H9 (cell line): ENCODE results near the gene ZNF423. TPM values are rescaled to one million over a fixed set of nuclear protein-coding genes. Genes with fewer than 3 reads are reported as not detected.
A peak's percentile ranks its signal among the peaks of the same experiment; 100 is the strongest.

Source experiments
- DNase-seq: peaks from one replicate; pipeline ENCODE4 v3.0.0-alpha.2; 2017
- H2AFZ ChIP-seq: one replicate; pipeline ENCODE4 v1.6.1; 2013; ENCODE audit warnings: mild to moderate bottlenecking, low read length, control low read depth, moderate library complexity
- H2AK5ac ChIP-seq: 2 replicates; pipeline ENCODE4 v1.6.1; 2013; ENCODE audit warnings: low read length, control low read depth, mixed read lengths; ENCODE audit not compliant: insufficient read length
- H2BK120ac ChIP-seq: one replicate; pipeline ENCODE4 v1.6.1; 2013; ENCODE audit warnings: low read depth, mild to moderate bottlenecking, low read length, control low read depth, inconsistent platforms; ENCODE audit not compliant: poor library complexity, severe bottlenecking
- H2BK12ac ChIP-seq: 2 replicates; pipeline ENCODE4 v1.6.1; 2013; ENCODE audit warnings: low read length, control low read depth, mixed read lengths, low read depth; ENCODE audit not compliant: insufficient read length
- H2BK15ac ChIP-seq: 2 replicates; pipeline ENCODE4 v1.6.1; 2013; ENCODE audit warnings: low read depth, low read length, control low read depth
- H2BK20ac ChIP-seq: one replicate; pipeline ENCODE4 v1.6.1; 2013; ENCODE audit warnings: low read depth, mild to moderate bottlenecking, low read length, control low read depth, inconsistent platforms; ENCODE audit not compliant: poor library complexity, severe bottlenecking
- H2BK5ac ChIP-seq: 2 replicates; pipeline ENCODE4 v1.6.1; 2013; ENCODE audit warnings: low read length, control low read depth, mixed read lengths; ENCODE audit not compliant: insufficient read length
- H3K14ac ChIP-seq: 2 replicates; pipeline ENCODE4 v1.6.1; 2013; ENCODE audit warnings: low read length, control low read depth; ENCODE audit not compliant: insufficient read depth
- H3K18ac ChIP-seq: 2 replicates; pipeline ENCODE4 v1.6.1; 2013; ENCODE audit warnings: low read depth, mild to moderate bottlenecking, mixed read lengths, low read length, control low read depth; ENCODE audit not compliant: insufficient read length
- H3K23ac ChIP-seq: 2 replicates; pipeline ENCODE4 v1.6.1; 2013; ENCODE audit warnings: low read length, control low read depth, mixed read lengths, low read depth; ENCODE audit not compliant: insufficient read length
- H3K23me2 ChIP-seq: 2 replicates; pipeline ENCODE4 v1.6.1; 2013; ENCODE audit warnings: low read depth, mild to moderate bottlenecking, mixed read lengths, low read length, control low read depth; ENCODE audit not compliant: insufficient read length, poor library complexity, severe bottlenecking
- H3K27ac ChIP-seq: 2 replicates; pipeline ENCODE4 v1.5.1; 2013; ENCODE audit warnings: low read length, control low read depth, mixed read lengths, low read depth; ENCODE audit not compliant: insufficient read length
- H3K27me3 ChIP-seq: 2 replicates; pipeline ENCODE4 v1.6.1; 2013; ENCODE audit warnings: low read length, control low read depth, inconsistent platforms; ENCODE audit not compliant: insufficient read depth
- H3K4ac ChIP-seq: 2 replicates; pipeline ENCODE4 v1.6.1; 2013; ENCODE audit warnings: low read depth, mild to moderate bottlenecking, control low read depth, inconsistent platforms, low read length, moderate library complexity
- H3K4me1 ChIP-seq: 2 replicates; pipeline ENCODE4 v1.6.1; 2013; ENCODE audit warnings: low read length, control low read depth, inconsistent platforms; ENCODE audit not compliant: insufficient read depth
- H3K4me2 ChIP-seq: 2 replicates; pipeline ENCODE4 v1.6.1; 2013; ENCODE audit warnings: low read length, control low read depth, mixed read lengths; ENCODE audit not compliant: insufficient read length, insufficient read depth
- H3K56ac ChIP-seq: 2 replicates; pipeline ENCODE4 v1.6.1; 2013; ENCODE audit warnings: low read depth, mild to moderate bottlenecking, mixed read lengths, low read length, control low read depth; ENCODE audit not compliant: insufficient read length
- H3K79me1 ChIP-seq: 2 replicates; pipeline ENCODE4 v1.6.1; 2013; ENCODE audit warnings: low read depth, mild to moderate bottlenecking, moderate library complexity, low read length, control low read depth, inconsistent platforms; ENCODE audit not compliant: insufficient read depth, poor library complexity, severe bottlenecking
- H3K79me2 ChIP-seq: 2 replicates; pipeline ENCODE4 v1.6.1; 2013; ENCODE audit warnings: low read length, control low read depth, inconsistent platforms; ENCODE audit not compliant: insufficient read depth
- H3K9ac ChIP-seq: 2 replicates; pipeline ENCODE4 v1.6.1; 2013; ENCODE audit warnings: low read length, control low read depth, mixed read lengths; ENCODE audit not compliant: insufficient read length; ENCODE audit errors: extremely low read depth
- H3K9me3 ChIP-seq: one replicate; pipeline ENCODE4 v1.6.1; 2013; ENCODE audit warnings: low read depth, low read length, inconsistent platforms; ENCODE audit not compliant: control insufficient read depth
- H3T11ph ChIP-seq: one replicate; pipeline ENCODE4 v1.6.1; 2013; ENCODE audit warnings: mild to moderate bottlenecking, low read length, control low read depth, inconsistent platforms
- H4K20me1 ChIP-seq: one replicate; pipeline ENCODE4 v1.6.1; 2013; ENCODE audit not compliant: control insufficient read depth, insufficient read length, insufficient read depth
- H4K5ac ChIP-seq: 2 replicates; pipeline ENCODE4 v1.6.1; 2013; ENCODE audit warnings: low read depth, mild to moderate bottlenecking, mixed read lengths, low read length, control low read depth; ENCODE audit not compliant: insufficient read length
- H4K8ac ChIP-seq: replicated peaks from 2 replicates; pipeline ENCODE4 v1.6.1; 2013; ENCODE audit warnings: low read length, control low read depth, mixed read lengths, low read depth; ENCODE audit not compliant: insufficient read length
- H4K91ac ChIP-seq: 2 replicates; pipeline ENCODE4 v1.6.1; 2013; ENCODE audit warnings: low read depth, mild to moderate bottlenecking, moderate library complexity, mixed read lengths, low read length, control low read depth; ENCODE audit not compliant: insufficient read length
- H3K27ac Mint-ChIP-seq, 3 experiments: 2 replicates in 2 of 3; 3 replicates in 1 of 3; pipeline ENCODE4 v1.8.0; 2020 to 2021; ENCODE audit warnings: mixed read lengths in 3 of 3, mild to moderate bottlenecking in 1 of 3, moderate library complexity in 1 of 3
- H3K27me3 Mint-ChIP-seq: 2 replicates; pipeline ENCODE4 v1.8.0; 2021; ENCODE audit warnings: low read depth, mild to moderate bottlenecking, moderate library complexity, mixed read lengths
- H3K36me3 Mint-ChIP-seq, 3 experiments: 2 replicates in 2 of 3; 3 replicates in 1 of 3; pipeline ENCODE4 v1.8.0; 2020 to 2021; ENCODE audit warnings: low read depth in 3 of 3, mixed read lengths in 3 of 3; ENCODE audit not compliant: insufficient read depth in 1 of 3
- H3K4me1 Mint-ChIP-seq, 2 experiments: 2 replicates each; pipeline ENCODE4 v1.8.0; 2020; ENCODE audit warnings: mixed read lengths in 2 of 2
- H3K4me3 Mint-ChIP-seq, 2 experiments: 2 replicates in 1 of 2; 3 replicates in 1 of 2; pipeline ENCODE4 v1.8.0; 2020 to 2021; ENCODE audit warnings: mild to moderate bottlenecking in 2 of 2, mixed read lengths in 2 of 2, moderate library complexity in 1 of 2
- H3K9me3 Mint-ChIP-seq, 2 experiments: 2 replicates in 1 of 2; 3 replicates in 1 of 2; pipeline ENCODE4 v1.8.0; 2020; ENCODE audit warnings: mild to moderate bottlenecking in 2 of 2, mixed read lengths in 2 of 2, moderate library complexity in 1 of 2
- CTCF ChIP-seq: fragments of 200-600 bp; sonication (generic); conservative IDR thresholded peaks from 3 replicates; pipeline ENCODE4 v1.8.0; 2021; ENCODE audit warnings: antibody characterized with exemption, mild to moderate bottlenecking
- WGBS: extraction: QIAGEN DNeasy Blood & Tissue Kit; methylation state at CpG from one replicate; pipeline ENCODE4 v1.1.7; 2013; ENCODE audit warnings: missing lambda C conversion rate, low lambda C conversion rate, mixed read lengths; ENCODE audit not compliant: insufficient read length; ENCODE audit errors: extremely low coverage; 5-methylcytosine and 5-hydroxymethylcytosine counted together
- total RNA-seq: library from RNA; stranded (reverse); gene quantifications from 2 replicates; pipeline ENCODE4 v1.2.1, GENCODE V29; 2021

The ZNF423 gene
- total RNA-seq, 1 experiment from 2014 or later = 51.5 TPM

DNA sequence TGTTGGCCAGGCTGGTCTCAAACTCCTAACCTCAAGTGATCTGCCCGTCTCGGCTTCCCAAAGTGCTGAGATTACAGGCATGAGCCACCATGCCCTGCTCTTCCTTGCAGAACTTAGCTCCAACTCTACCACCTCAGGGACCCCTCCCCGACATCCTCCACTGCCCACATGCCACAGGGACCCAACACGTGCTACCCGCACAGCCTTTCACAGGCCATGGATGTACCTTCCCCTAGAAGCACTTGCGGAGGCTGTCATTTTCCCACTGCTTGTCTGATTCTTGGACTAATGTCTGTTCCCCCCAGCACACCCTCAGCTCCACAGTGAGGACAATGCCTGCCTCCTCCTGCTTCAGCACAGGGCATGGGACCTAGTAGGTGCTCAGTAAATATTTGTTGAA, 147.4 kb downstream of the ZNF423 start:
- H2BK5ac ChIP-seq = no peak overlapping the region
- WGBS = no CpG with 5 or more reads among the region's 6 CpGs
- no peak overlapping the region for H3K9ac ChIP-seq
- Mint-ChIP-seq H3K4me1 (peaks cover 39 to 42% of the 10 kb centered on the region in 2 experiments), H3K9me3 (no peaks in the 10 kb centered on the region), H3K27ac (peak overlapping the region in 1 of 3 experiments; percentile 65; a peak in 2 of 7 replicates), H3K36me3 (no peaks in the 10 kb centered on the region; a peak in 2 of 7 replicates), H3K4me3 (no peak overlapping the region), H3K27me3 (no peaks in the 10 kb centered on the region)
- H4K91ac ChIP-seq = no peak overlapping the region
- no peaks in the 10 kb centered on the region for H3K27me3 ChIP-seq
- no peak overlapping the region for H3K4me2 ChIP-seq
- H4K20me1 ChIP-seq = no peaks in the 10 kb centered on the region
- no peak overlapping the region for H3K4ac ChIP-seq
- H3K23me2 ChIP-seq = no peaks in the 10 kb centered on the region
- no peak overlapping the region for H3K27ac ChIP-seq
- no peak overlapping the region for H2BK15ac ChIP-seq
- no peaks in the 10 kb centered on the region for H3K79me1 ChIP-seq
- no peak overlapping the region for H2AFZ ChIP-seq
- H3K56ac ChIP-seq = no peak overlapping the region
- no peak overlapping the region for H2BK12ac ChIP-seq
- H4K8ac ChIP-seq = no peak overlapping the region
- no peak for TF ChIP-seq CTCF
- no peak overlapping the region for H2BK20ac ChIP-seq
- peaks cover 7% of the 10 kb centered on the region for H3K4me1 ChIP-seq
- H3K9me3 ChIP-seq = no peaks in the 10 kb centered on the region
- no peak overlapping the region for H3K18ac ChIP-seq
- H2BK120ac ChIP-seq = no peak overlapping the region
- DNase-seq = no peak
- no peaks in the 10 kb centered on the region for H3K79me2 ChIP-seq
- H3K23ac ChIP-seq = no peak overlapping the region
- no peak overlapping the region for H3T11ph ChIP-seq
- H4K5ac ChIP-seq = no peak overlapping the region
- no peak overlapping the region for H2AK5ac ChIP-seq
- H3K14ac ChIP-seq = no peak overlapping the region
